Activated T-cell treated with anti-CD3 and anti-CD28 coated beads, Interleukin-2, amount 50 U/mL, for 1 hour (primary cell): ENCODE results near the gene IL26.
"Not testable (repeated sequence)": the region's sequence is repeated elsewhere in the genome, so short reads cannot be mapped to it uniquely, and the experiment has no call there.

Source experiments
- DNase-seq: peaks from one replicate; pipeline ENCODE4 v3.0.0-alpha.2; 2020

The IL26 gene

DNA sequence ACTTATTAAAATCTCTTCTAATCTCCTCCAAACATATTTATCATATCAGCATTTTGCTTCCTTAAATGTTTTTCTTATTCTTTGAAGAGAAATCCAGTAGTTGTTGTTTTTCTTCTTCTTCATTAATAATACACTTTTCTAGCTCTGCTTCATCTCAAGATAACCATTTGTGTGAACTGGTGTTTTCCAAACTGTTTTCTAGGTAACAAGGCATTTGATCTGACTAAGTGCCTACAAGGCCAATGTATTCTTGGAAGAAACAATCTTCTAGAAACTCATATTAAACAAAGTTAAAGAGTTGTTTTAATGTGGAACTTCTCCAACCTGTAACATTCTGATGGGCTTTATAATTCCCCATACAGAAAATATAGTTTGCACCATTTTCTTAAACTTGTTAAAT is 35.3 kb downstream of the IL26 start:
- DNase-seq, result no peak

DNA sequence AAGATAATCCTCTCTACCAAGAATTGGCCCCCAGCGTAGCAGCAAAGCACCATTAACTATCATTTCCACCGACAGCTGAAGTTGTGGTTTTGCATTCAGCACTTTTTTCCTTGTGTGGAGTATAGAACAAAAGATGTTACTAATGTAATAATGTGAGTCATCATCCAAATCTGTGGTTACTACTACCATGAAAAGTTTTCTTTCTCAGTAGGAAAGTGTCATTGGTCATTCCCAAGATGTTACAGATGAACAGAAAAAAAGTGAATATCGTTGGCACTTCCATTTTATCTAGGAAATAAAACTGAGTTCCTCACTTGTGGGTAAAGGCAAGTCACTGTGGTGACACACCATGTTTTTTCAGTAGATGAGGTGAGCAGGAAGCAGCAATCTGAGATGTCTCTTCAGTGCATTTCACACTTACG is 35.8 kb downstream of the IL26 start:
- no peak for DNase-seq

DNA sequence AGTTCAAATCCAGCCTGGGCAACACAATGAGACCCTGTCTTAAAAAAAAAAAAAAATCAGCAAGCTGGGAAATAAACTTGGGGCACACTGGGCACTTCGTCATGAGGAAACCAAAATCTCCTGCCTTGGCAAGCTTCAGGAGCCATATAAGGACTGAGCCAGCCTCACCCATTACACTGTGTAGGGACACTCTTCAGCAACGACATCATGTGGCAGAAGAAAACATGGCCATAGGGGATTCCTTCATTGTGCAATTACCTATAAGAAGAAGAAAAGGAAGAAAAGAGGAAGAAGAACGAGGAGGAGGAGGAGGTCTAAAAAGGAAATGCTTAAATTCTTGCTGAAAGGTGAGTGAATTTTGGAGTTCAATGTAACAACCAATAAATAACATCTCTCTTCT is 40.0 kb downstream of the IL26 start:
- no peak for DNase-seq

DNA sequence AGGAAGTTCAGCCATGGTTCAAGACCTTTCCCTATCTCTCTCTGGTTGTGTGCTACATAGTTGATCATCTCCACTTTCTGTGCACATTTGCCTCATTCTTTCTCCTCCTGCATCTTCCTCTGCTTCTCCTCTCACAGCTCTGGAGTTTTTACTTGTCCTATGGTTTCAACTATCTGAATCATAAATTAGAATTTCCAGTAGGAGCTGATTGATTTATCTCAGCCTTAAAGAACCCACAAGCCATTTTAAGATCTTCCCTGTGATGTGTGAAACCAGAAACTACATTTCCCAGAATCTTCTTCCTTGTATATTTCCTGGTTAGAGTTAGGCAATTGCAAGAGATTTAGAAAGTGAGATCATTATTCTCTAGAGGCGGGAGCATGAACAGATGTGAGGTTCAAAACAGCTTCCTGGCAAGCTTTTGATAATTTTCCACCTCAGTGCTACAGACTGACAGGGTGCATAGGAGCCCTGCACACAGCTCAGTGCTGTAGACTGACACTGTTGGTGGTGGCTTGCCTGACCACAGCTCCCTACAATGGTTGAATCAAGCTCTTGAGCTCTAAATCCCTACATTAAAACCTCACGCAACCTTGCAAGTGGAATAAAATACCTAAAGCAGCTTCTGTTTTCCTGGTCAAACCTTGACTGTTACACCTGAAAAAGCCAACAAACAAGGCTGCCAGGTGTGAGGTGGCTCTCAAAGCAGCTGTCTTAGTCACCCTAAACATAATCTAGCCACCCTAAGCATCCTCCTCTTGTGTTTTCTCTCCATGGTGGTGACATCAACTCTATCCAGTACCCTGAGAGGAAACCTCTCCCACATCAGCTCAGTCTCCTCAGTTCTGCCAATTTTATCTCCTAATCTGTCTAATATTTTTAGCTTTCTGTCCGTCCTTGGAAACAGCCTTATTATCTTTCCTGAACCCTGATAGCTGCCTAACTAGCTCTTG is 44.5 kb downstream of the IL26 start:
- DNase-seq, result peak; percentile 45

DNA sequence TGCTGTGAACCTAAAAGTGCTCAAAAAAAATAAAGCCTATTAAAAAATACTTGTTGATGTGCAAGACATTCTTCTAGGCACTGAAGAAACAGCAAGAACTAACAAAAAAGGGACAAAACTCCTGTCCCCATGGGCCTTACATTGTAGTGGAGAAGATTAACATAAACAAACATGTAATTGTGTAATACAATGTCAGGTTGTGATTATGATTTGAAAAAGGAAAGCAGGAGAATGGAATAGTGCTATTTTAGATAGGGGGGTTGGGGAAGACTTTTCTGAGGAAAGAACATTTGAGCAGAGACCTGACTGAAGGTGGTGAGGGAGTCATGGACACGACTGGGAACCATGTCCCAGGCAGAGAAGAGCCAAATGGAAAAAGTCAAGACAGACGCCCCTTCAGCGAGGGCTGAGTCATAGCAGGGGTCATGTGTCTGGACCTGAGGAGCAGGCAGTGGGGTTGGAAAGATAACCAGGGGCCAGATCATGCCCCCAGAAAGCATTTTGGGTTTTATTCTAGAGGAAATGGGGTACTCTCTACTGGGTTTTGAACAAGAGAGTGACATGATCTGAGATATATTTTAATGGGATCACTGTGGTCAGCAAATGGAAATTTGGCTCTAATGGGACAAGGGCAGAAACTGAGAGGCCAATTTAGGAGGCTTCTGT is 46.7 kb downstream of the IL26 start:
- no peak for DNase-seq

DNA sequence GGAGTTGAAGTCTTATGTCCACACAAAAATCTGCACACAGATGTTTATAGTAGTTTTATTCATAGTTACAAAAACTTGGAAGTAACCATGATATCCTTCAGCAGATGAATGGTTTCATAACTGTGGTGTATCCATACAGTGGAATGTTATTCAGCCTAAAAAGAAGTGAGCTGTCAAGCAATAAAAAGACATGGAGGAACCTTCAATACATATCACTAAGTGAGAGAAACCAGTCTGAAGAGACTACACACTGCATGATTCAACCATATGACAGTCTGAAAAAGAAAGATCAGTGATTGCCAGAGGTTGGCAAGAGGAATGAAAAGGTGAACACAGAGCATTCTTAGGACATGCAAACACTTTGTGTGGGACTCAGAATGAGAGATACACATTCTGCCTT is 47.4 kb downstream of the IL26 start:
- no peak for DNase-seq

DNA sequence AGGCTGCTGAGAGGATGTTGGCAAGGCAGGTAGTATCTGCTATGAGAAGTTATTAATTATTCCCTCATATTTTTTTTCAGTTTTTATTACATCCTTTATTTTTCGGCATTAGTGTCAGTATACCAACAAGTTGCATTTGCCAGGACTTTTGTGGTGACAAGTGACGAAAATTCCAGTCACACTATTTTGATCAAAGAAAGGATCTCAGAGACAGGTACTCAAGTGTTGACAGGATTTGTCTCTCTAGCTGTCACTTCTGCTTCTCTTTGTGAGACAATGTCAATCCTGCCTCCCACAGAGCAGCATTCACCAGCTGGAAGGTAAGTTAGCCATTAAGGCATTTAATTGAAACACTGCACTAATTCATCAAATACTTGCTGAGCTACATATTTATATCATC is 48.0 kb downstream of the IL26 start:
- no peak for DNase-seq

DNA sequence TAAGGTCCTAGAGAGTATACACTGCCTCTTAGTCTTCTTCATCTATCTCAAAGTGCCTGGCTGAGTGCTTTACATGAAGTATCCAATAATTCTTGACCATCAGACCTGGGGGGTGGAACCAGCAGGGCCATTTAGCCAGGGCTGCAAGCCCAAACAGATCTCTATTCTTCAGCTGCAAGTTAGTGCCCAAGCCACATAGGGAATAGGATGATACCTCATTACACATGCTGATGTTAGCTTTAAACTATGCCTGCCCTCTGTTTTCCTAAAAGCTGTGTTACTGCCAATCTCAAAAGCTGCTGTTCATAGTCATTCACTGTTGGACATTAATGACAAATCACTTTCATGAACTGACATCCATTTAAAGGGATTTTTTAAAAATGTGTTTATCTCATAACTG is 49.4 kb downstream of the IL26 start:
- no peak for DNase-seq

DNA sequence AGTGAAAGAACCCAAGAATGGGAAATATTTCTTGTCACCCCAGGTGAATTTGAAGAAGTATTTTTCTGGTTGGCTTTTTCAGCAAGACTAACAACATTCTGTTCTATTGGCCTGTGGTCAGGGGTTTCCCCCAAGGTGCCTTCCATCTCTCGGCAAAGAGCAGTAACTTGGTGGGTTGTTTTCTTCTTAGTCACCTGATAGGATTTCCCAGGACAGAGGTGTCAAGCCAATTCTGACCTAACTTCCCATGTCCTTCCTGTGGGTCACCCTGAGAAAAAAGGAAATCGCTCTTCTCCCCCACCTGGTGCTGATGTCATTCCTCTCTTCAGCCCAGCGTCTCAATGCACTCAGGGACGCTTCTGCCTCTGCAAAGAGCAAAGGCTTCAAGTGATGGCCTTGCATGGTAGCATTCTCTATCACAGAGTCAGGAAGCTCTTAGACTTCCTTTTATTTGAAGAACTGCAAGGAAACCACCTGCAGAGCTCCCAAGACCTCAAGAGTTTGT is 50.0 kb downstream of the IL26 start:
- peak; percentile 64 for DNase-seq

DNA sequence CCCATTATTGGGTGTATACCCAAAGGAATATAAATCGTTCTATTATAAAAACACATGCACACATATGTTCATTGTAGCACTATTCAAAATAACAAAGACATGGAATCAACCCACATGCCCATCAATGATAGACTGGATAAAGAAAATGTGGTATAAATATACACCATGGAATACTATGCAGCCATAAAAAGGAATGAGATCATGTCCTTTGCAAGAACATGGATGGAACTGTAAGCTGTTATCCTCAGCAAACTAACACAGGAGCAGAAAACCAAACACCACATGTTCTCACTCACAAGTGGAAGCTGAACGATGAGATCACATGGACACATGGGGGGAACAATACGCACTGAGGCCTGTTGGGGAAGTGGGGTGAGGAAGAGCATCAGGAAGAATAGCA is 50.8 kb downstream of the IL26 start:
- DNase-seq, result not testable (repeated sequence)

DNA sequence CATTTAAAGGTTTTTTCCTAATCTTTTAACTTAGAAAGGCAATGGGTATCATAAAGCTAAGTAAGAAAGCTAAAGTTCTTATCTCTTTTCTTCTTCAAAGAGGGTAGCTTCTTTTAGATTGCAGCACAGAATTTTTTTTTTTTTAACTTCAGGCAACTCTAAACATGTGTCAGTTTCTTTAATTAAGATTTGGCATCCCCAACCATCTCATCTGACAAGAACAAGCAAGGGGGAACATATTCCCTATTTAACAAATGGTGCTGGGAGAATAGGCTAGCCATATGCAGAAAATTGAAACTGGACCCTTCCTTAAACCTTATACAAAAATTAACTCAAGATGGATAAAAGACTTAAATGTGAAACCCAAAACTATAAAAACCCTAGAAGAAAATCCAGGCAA is 51.8 kb downstream of the IL26 start:
- no peak for DNase-seq

DNA sequence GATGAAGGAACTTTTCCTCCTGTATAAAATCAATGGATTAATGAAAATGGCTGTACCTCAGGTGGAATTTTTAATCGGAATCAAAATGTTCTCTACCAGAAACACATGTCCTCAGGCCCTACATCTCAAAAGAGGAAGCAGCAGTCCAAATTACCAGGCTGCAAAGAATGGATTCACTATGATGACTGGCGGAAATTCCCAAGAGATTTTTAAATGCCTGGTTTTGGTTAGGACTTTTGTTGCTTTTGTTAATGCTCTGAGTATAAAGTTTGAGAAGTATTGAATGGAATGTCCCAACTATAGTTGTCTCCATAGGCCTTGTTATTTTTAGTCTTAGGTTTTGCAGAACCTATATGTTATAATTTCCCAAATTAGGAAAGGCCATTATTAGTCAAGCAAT is 54.9 kb downstream of the IL26 start:
- no peak for DNase-seq

DNA sequence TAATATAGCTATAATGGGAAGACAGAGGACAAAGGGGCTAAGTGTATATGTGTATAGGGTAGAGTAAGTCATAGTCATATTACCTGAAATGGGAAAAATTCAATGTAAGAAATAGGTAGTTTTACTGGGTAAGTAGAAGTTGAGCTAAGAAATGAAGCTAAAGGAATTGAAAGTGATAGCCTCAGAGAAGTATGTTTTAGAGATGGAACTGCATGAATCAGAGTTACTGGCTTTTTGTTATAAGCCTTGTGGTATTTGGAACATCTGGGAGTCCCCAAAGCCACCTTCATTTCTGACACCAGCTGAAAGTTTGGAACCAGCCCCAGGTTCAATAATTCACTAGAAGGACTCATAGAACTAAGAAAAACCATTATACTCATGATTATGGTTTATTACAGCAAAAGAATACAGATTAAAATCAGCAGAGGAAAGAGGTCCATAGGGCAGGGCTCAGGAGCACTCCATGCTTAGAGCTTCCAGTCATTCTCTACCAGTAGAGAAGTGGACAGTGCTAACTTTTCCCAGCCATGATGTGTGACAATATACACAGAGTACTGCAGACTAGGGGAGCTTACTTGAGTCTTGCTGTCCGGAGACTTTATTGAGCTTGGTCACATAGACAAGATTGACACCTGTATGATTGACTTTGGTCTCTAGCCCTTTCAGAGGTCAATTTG is 56.3 kb downstream of the IL26 start:
- no peak for DNase-seq

DNA sequence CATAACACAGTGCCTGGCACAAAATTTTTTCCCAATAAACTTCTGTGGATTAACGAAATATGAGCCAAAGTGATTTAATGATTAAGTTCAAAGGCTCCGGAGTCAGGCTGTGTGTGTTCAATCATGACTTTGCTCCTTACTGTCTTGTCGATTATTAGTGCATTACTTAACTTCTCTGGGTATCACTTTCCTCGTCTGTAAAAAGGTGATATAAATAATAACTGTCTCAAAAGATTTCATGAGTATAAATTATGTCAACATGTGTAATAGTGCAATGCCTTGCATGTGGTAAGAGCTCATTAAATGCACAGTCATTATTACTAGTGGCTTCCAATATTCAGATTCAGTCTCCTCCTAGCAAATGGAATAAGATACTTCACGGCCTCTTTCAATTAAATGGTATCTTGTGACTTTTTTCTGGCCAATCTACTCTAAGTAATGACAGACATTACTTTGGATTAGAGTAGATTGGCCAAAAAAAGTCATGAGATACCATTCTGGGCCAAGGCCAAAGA is 59.2 kb downstream of the IL26 start:
- DNase-seq, result no peak

DNA sequence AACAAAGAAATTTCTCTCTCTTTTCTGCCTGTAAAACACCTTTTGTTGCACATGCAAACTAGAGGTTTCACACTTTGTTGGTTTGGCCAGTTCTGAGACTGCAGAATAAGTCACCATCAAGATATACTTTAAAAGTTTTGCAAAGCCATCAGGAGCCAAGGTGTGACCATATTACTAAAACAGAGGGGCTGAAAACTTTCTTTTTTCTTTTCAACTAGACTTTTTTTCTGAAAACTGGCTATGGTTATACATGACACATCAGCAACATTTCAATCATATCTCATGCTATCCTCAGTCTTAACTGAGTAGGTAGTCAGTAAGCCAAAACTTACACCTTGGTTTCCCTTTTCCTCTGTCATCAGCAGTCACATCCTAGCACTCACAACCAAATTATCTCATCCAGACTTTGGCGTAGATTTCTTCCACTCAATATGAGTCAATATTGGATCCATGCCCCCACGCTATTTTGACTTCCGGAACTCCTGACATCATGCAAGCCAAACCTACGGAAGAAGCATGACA is 62.0 kb downstream of the IL26 start:
- DNase-seq, result no peak

DNA sequence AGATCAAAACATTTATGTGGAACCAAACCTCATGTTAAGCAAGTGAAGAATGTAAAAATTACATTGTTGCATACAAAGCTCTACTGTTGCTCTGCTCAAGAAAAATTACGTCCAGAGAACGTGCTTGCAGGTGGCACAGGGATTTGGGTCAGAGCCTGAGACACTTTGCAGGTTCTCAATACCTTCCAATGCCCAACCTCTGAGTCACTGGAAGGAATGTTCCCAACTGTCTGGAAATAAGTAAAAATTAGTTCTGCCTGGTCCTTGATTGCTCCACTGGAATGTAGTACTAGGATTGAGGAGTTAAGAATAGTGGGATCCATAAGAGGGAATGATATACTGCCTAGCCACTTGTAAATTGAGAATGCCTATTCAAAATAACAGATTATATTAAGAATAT is 63.2 kb downstream of the IL26 start:
- no peak for DNase-seq

DNA sequence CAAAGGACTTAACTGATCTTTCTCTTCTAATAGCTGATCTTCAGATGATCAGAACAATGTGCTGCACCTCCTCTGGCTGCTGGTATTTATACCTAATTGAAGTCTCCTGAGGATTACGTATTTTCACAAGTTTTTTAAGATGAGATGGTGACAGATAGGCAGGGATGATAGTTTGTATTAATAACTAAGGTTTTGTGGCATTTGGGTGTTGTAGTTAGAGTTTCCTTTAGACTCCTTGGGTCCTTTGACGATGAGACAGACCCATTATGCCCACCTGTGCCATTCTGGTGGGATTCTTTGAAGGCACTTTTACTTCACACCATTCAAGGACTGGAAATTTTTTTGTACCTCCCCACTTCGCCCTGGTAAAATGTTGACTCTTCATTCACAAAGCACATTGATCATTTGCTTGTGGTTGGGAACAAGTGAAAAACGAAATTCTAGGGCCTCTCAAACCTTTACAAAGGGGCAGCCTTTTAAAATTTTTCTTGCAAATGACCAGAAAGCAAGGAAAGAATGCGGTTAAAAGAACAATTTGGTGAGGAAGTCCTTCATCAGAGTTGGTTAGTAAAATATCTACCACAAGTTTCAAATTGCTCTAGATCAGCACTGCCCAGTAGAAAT is 65.8 kb downstream of the IL26 start, which contains the start of gene IFNG:
Gene IFNG, minus strand, starts transcription at position 60 of the 624 bp plus-strand sequence. CDS start 125 bp downstream, outside the sequence.
- DNase-seq, result no peak

DNA sequence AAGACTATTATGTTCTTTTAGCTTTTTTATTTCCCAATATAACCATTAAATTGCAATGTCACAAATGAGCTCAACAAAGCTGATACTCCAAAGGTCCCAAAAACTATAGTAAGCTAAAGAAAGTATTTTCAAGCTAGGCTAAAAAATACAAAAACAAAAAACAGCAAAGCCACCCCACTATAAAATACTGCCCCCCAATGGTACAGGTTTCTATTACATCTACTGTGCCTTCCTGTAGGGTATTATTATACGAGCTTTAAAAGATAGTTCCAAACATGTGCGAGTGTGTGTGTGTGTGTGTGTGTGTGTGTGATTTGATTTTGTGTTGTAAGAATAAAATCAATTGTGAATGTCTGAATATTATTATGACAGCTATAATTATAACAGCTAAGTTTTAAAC is 67.2 kb downstream of the IL26 start:
- no peak for DNase-seq

DNA sequence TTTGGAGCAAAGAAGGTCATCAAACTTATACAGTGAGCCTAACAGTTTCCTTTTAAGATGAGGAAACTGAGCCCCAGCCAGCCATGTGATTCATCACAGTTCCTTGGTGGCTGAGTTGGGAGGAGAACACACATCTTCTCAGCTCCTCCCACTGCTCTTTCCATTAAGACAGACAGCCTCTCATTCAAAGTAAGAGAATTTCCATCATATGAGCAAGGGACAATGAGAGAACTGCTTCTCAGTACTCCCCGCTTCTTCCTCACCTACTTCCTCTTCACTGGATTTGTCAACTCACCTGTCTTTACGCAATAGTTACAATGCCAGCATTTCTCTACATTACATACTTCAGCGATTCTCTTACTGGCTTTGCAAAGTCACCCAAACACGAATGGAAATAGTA is 68.2 kb downstream of the IL26 start:
- DNase-seq, result no peak

DNA sequence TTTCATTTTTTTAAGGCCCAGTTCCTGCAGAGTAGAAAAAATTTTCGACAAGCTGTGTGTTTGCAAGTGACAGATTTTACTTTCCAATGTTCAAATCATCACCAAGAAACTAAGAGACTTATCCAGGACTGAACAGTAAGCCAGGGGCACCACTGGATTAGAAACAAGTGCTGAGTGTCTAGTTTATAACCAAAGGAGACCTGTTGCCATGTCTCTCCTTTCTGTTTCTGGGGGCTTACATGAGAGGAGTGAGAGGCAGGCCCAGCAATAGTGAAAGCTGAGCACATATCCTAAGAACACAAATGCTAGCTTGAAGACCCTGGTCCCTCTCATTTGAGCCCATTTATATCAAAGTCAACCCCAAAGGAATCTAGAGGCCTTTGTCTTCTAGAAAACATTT is 69.0 kb downstream of the IL26 start:
- no peak for DNase-seq

DNA sequence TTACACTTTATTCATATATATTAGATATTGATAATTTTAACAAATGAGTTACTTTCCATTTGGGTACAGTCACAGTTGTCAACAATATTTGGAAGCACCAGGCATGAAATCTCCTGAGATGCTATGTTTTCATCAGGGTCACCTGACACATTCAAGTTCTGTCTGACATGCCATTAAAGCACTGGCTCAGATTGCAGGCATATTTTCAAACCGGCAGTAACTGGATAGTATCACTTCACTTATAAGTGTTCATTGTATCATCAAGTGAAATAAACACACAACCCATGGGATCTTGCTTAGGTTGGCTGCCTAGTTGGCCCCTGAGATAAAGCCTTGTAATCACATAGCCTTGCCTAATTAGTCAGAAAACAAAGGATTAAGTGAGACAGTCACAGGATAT is 70.8 kb downstream of the IL26 start:
- no peak for DNase-seq
